Osteocyte (in vitro differentiated cells): ENCODE data around the gene DPP10. TPM values are rescaled to one million over a fixed set of nuclear protein-coding genes. Genes with fewer than 3 reads are reported as not detected.
A peak's percentile ranks its signal among the peaks of the same experiment; 100 is the strongest.

Experiments used
- DNase-seq: peaks from one replicate; pipeline ENCODE4 v3.0.0; 2021; ENCODE audit warnings: mixed read lengths; ENCODE audit not compliant: unreplicated experiment; ENCODE audit errors: extremely low spot score
- H3K27ac Mint-ChIP-seq: one replicate; pipeline ENCODE4 v1.8.0; 2021; ENCODE audit warnings: mild to moderate bottlenecking, mixed read lengths; ENCODE audit not compliant: unreplicated experiment
- H3K27me3 Mint-ChIP-seq: one replicate; pipeline ENCODE4 v1.8.0; 2021; ENCODE audit warnings: mixed read lengths; ENCODE audit not compliant: unreplicated experiment
- H3K36me3 Mint-ChIP-seq: one replicate; pipeline ENCODE4 v1.8.0; 2021; ENCODE audit warnings: mixed read lengths; ENCODE audit not compliant: unreplicated experiment
- H3K4me1 Mint-ChIP-seq: one replicate; pipeline ENCODE4 v1.8.0; 2021; ENCODE audit warnings: mixed read lengths; ENCODE audit not compliant: unreplicated experiment
- H3K4me3 Mint-ChIP-seq: one replicate; pipeline ENCODE4 v1.8.0; 2021; ENCODE audit warnings: mild to moderate bottlenecking, moderate library complexity, mixed read lengths; ENCODE audit not compliant: unreplicated experiment
- H3K9me3 Mint-ChIP-seq: one replicate; pipeline ENCODE4 v1.8.0; 2021; ENCODE audit warnings: mixed read lengths; ENCODE audit not compliant: unreplicated experiment
- CTCF ChIP-seq: fragments of 200-600 bp; sonication (generic); IDR thresholded peaks from 2 replicates; pipeline ENCODE4 v1.5.0; 2021; ENCODE audit warnings: antibody characterized with exemption, mild to moderate bottlenecking, moderate library complexity
- total RNA-seq: library from RNA; stranded (reverse); gene quantifications from 2 replicates; pipeline ENCODE4 v1.2.1, GENCODE V29; 2021

Gene DPP10
- total RNA-seq, 1 donor from 2014 or later: not detected

- no peak for DNase-seq
- Mint-ChIP-seq H3K9me3 (no peaks in the 10 kb centered on the region), H3K4me3 (no peak overlapping the region), H3K36me3 (no peaks in the 10 kb centered on the region), H3K4me1 (peaks cover 4% of the 10 kb centered on the region), H3K27me3 (peaks cover 33% of the 10 kb centered on the region), H3K27ac (no peak overlapping the region)
- TF ChIP-seq CTCF: no peak
These were observed 719.5 kb downstream of the DPP10 start for GRCh38 chr2:115161771-115162493.

- no peaks in the 10 kb centered on the region for H3K36me3 Mint-ChIP-seq
- DNase-seq: no peak
- peaks cover 33% of the 10 kb centered on the region for H3K27me3 Mint-ChIP-seq
- H3K4me3 Mint-ChIP-seq: peak overlapping the region; percentile 29
- H3K4me1 Mint-ChIP-seq: peaks cover 4% of the 10 kb centered on the region
- no peak for TF ChIP-seq CTCF
- no peak overlapping the region for H3K27ac Mint-ChIP-seq
- no peaks in the 10 kb centered on the region for H3K9me3 Mint-ChIP-seq
These were observed 720.3 kb downstream of the DPP10 start for GRCh38 chr2:115162494-115163293.

GRCh38 chr2:115163572-115163971, 721.1 kb downstream of the DPP10 start:
- Mint-ChIP-seq H3K9me3 (no peaks in the 10 kb centered on the region), H3K36me3 (no peaks in the 10 kb centered on the region), H3K4me1 (peaks cover 4% of the 10 kb centered on the region), H3K27me3 (peaks cover 33% of the 10 kb centered on the region), H3K4me3 (no peak overlapping the region), H3K27ac (no peak overlapping the region)
- TF ChIP-seq CTCF: no peak
- no peak for DNase-seq

- H3K36me3 Mint-ChIP-seq: no peaks in the 10 kb centered on the region
- no peaks in the 10 kb centered on the region for H3K9me3 Mint-ChIP-seq
- no peak overlapping the region for H3K27ac Mint-ChIP-seq
- peaks cover 23% of the 10 kb centered on the region for H3K27me3 Mint-ChIP-seq
- no peak overlapping the region for H3K4me3 Mint-ChIP-seq
- peak; percentile 57 for TF ChIP-seq CTCF
- DNase-seq: no peak
- H3K4me1 Mint-ChIP-seq: peaks cover 4% of the 10 kb centered on the region
These were observed 723.2 kb downstream of the DPP10 start for GRCh38 chr2:115165529-115166109.

- TF ChIP-seq CTCF: no peak
- DNase-seq: no peak
- Mint-ChIP-seq H3K4me1 (no peaks in the 10 kb centered on the region), H3K9me3 (no peaks in the 10 kb centered on the region), H3K27me3 (peaks cover 6% of the 10 kb centered on the region), H3K4me3 (no peak overlapping the region), H3K36me3 (no peaks in the 10 kb centered on the region), H3K27ac (no peak overlapping the region)
These were observed 726.0 kb downstream of the DPP10 start for GRCh38 chr2:115168457-115168856.
